Progenitor cell of endocrine pancreas (in vitro differentiated cells): ENCODE measurements around the gene ITGB5. TPM values are rescaled to one million over a fixed set of nuclear protein-coding genes. Genes with fewer than 3 reads are reported as not detected.

Source experiments
- DNase-seq: peaks from one replicate; pipeline ENCODE4 v3.0.0; 2021; ENCODE audit warnings: low spot score; ENCODE audit not compliant: unreplicated experiment
- H3K27ac Mint-ChIP-seq: 2 replicates; pipeline ENCODE4 v1.8.0; 2021; ENCODE audit warnings: mild to moderate bottlenecking, moderate library complexity, mixed read lengths
- H3K27me3 Mint-ChIP-seq: 2 replicates; pipeline ENCODE4 v1.8.0; 2021; ENCODE audit warnings: mixed read lengths
- H3K36me3 Mint-ChIP-seq: 2 replicates; pipeline ENCODE4 v1.8.0; 2022; ENCODE audit warnings: mixed read lengths; ENCODE audit not compliant: insufficient read depth
- H3K4me1 Mint-ChIP-seq: 2 replicates; pipeline ENCODE4 v1.8.0; 2021; ENCODE audit warnings: low read depth, mixed read lengths
- H3K4me3 Mint-ChIP-seq: 2 replicates; pipeline ENCODE4 v1.8.0; 2021; ENCODE audit warnings: low read depth, mild to moderate bottlenecking, moderate library complexity, mixed read lengths
- H3K9me3 Mint-ChIP-seq: 2 replicates; pipeline ENCODE4 v1.8.0; 2021; ENCODE audit warnings: low read depth, mixed read lengths
- CTCF ChIP-seq: fragments of 200-600 bp; sonication (generic); IDR thresholded peaks from one replicate; pipeline ENCODE4 v1.5.0; 2021; ENCODE audit warnings: antibody characterized with exemption, mild to moderate bottlenecking; ENCODE audit not compliant: unreplicated experiment
- total RNA-seq: library from RNA; stranded (reverse); gene quantifications from 2 replicates; pipeline ENCODE4 v1.2.1, GENCODE V29; 2021

The ITGB5 gene
- total RNA-seq, 1 donor from 2014 or later: 58.8 TPM

- TF ChIP-seq CTCF: no peak
- no peak overlapping the region for H3K4me3 Mint-ChIP-seq
- H3K27me3 Mint-ChIP-seq: peaks cover 16% of the 10 kb centered on the region
- peaks cover 5% of the 10 kb centered on the region for H3K4me1 Mint-ChIP-seq
- no peak overlapping the region for H3K27ac Mint-ChIP-seq
- DNase-seq: no peak
- H3K36me3 Mint-ChIP-seq: peaks cover 5% of the 10 kb centered on the region
- H3K9me3 Mint-ChIP-seq: no peaks in the 10 kb centered on the region
These were observed 124.5 kb downstream of the ITGB5 start for GRCh38 chr3:124762661-124763011.

GRCh38 chr3:124761935-124762660 lies 125.1 kb downstream of the ITGB5 start:
- H3K4me3 Mint-ChIP-seq: no peak overlapping the region
- DNase-seq: no peak
- H3K4me1 Mint-ChIP-seq: peaks cover 9% of the 10 kb centered on the region
- H3K27me3 Mint-ChIP-seq: peaks cover 22% of the 10 kb centered on the region
- H3K27ac Mint-ChIP-seq: no peak overlapping the region
- peaks cover 5% of the 10 kb centered on the region for H3K36me3 Mint-ChIP-seq
- TF ChIP-seq CTCF: no peak
- no peaks in the 10 kb centered on the region for H3K9me3 Mint-ChIP-seq

GRCh38 chr3:124761250-124761796 lies 125.8 kb downstream of the ITGB5 start:
- H3K4me1 Mint-ChIP-seq: peaks cover 10% of the 10 kb centered on the region
- H3K9me3 Mint-ChIP-seq: no peaks in the 10 kb centered on the region
- peaks cover 29% of the 10 kb centered on the region for H3K27me3 Mint-ChIP-seq
- H3K27ac Mint-ChIP-seq: no peak overlapping the region
- H3K4me3 Mint-ChIP-seq: no peak overlapping the region
- TF ChIP-seq CTCF: peak; percentile 97
- DNase-seq: peak; percentile 60
- peaks cover 5% of the 10 kb centered on the region for H3K36me3 Mint-ChIP-seq

- Mint-ChIP-seq H3K4me3 (no peak overlapping the region), H3K27me3 (peaks cover 36% of the 10 kb centered on the region), H3K9me3 (no peaks in the 10 kb centered on the region), H3K4me1 (peaks cover 10% of the 10 kb centered on the region), H3K27ac (no peak overlapping the region), H3K36me3 (peaks cover 3% of the 10 kb centered on the region)
- DNase-seq: no peak
- TF ChIP-seq CTCF: no peak
These were observed 126.6 kb downstream of the ITGB5 start for GRCh38 chr3:124760601-124761000.

GRCh38 chr3:124759666-124760401 lies 127.3 kb downstream of the ITGB5 start:
- Mint-ChIP-seq H3K9me3 (no peaks in the 10 kb centered on the region), H3K36me3 (peaks cover 3% of the 10 kb centered on the region), H3K27ac (no peak overlapping the region), H3K4me1 (peaks cover 10% of the 10 kb centered on the region), H3K27me3 (peaks cover 44% of the 10 kb centered on the region), H3K4me3 (no peak overlapping the region)
- DNase-seq: no peak
- TF ChIP-seq CTCF: no peak
